ENCODE results near the gene STK38L.

STK38L gene

DNA sequence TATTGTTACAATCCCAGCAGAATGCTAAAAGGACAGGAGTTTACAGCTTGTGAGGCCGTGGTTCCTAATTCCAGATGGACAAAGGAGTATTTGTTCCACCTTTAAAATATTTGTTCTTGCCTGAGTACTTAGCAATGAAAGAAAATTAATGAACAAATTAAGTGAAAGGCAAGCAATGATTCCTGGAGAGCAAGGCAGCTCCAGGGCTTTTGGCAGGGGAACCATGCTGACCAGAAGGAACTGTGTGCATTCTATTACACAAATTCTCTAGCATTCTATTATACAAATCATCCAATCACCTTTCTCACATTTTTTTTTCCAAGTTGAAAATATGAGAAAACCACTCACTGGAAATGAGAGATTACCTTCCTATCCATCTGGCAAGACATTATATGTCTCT, 86.8 kb downstream of the STK38L start:
- H4K8ac ChIP-seq (ENCODE audit: low read depth, low read length): no peak overlapping the region
- no peak overlapping the region for H4K5ac ChIP-seq (ENCODE audit: low read length)
- H3K79me1 ChIP-seq (ENCODE audit: low read length): no peaks in the 10 kb centered on the region
- no peaks in the 10 kb centered on the region for H3K79me2 ChIP-seq (ENCODE audit: control insufficient read depth, insufficient read depth, low read length)
- no peak overlapping the region for H3K4me3 ChIP-seq (ENCODE audit: low read length)
- DNase-seq: no peak
- no peak overlapping the region for H3K56ac ChIP-seq (ENCODE audit: low read length)
- H3K27me3 ChIP-seq (ENCODE audit: insufficient read depth, low read length, poor library complexity): no peaks in the 10 kb centered on the region
- WGBS (ENCODE audit: extremely low coverage, insufficient coverage, low lambda C conversion rate): no CpG with 5 or more reads among the region's 1 CpG
- no peak overlapping the region for H3K4ac ChIP-seq (ENCODE audit: low read depth, low read length)
- no peak overlapping the region for H2BK5ac ChIP-seq (ENCODE audit: low read length)
- no peak overlapping the region for H3K27ac ChIP-seq (ENCODE audit: low read depth, low read length)
- no peak overlapping the region for H3K18ac ChIP-seq (ENCODE audit: low read length)
- H2AK5ac ChIP-seq (ENCODE audit: low read length): no peak overlapping the region
- no peak overlapping the region for H2BK120ac ChIP-seq (ENCODE audit: low read depth, low read length)
- no peaks in the 10 kb centered on the region for H3K4me1 ChIP-seq (ENCODE audit: control insufficient read depth, low read depth, low read length)
- H3K9ac ChIP-seq (ENCODE audit: low read length): no peak overlapping the region
- H3K23ac ChIP-seq (ENCODE audit: low read length): no peak overlapping the region
- no peak overlapping the region for H2BK15ac ChIP-seq (replicated peaks; ENCODE audit: low read depth)
- H3K4me2 ChIP-seq (ENCODE audit: low read length): no peak overlapping the region
- no peaks in the 10 kb centered on the region for H3K36me3 ChIP-seq (ENCODE audit: control insufficient read depth, insufficient read depth, low read length)

DNA sequence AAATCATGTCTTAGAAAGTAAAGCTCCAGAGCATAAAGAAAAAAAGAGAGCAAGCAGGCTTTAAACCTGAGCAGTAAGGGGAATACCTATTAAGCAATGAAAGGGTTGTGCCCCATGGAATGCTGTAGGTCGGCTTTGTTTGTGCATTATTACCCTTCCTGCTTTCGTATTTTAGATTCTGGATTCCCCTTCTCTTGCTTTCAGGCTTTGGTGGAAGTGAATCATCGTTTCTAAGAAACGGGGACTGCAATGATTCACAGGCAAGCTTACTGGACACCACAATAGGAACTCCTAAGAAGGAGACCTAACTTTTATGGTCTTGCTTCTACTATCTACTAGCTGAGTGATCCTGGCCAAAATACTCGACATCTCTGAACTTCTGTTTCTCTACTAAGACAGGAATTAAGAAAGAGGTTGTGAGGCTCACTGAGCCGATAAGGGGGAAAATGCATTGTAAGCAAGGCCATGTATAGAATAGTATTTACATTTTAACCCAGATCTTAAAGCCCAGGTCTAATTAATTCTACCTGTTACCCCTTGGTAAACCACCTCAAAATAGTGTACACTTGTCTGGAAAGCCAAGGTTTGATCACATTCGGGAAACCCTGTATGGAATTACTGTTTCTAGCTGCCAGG, 87.3 kb downstream of the STK38L start:
- Histone ChIP-seq H4K5ac (ENCODE audit: low read length) (no peak overlapping the region), H2BK15ac (replicated peaks; ENCODE audit: low read depth) (no peak overlapping the region), H3K36me3 (ENCODE audit: control insufficient read depth, insufficient read depth, low read length) (no peaks in the 10 kb centered on the region), H3K4me3 (ENCODE audit: low read length) (no peak overlapping the region), H3K4me1 (ENCODE audit: control insufficient read depth, low read depth, low read length) (no peaks in the 10 kb centered on the region), H3K23ac (ENCODE audit: low read length) (no peak overlapping the region), H3K4ac (ENCODE audit: low read depth, low read length) (no peak overlapping the region), H2BK120ac (ENCODE audit: low read depth, low read length) (no peak overlapping the region), H3K9ac (ENCODE audit: low read length) (no peak overlapping the region), H3K56ac (ENCODE audit: low read length) (no peak overlapping the region), H3K18ac (ENCODE audit: low read length) (no peak overlapping the region), H2AK5ac (ENCODE audit: low read length) (no peak overlapping the region), H3K79me1 (ENCODE audit: low read length) (no peaks in the 10 kb centered on the region), H3K27ac (ENCODE audit: low read depth, low read length) (no peak overlapping the region), H2BK5ac (ENCODE audit: low read length) (no peak overlapping the region), H3K79me2 (ENCODE audit: control insufficient read depth, insufficient read depth, low read length) (no peaks in the 10 kb centered on the region), H3K27me3 (ENCODE audit: insufficient read depth, low read length, poor library complexity) (no peaks in the 10 kb centered on the region), H3K4me2 (ENCODE audit: low read length) (no peak overlapping the region), H4K8ac (ENCODE audit: low read depth, low read length) (no peak overlapping the region)
- no peak for DNase-seq
- no CpG with 5 or more reads among the region's 7 CpGs for WGBS (ENCODE audit: extremely low coverage, insufficient coverage, low lambda C conversion rate)

DNA sequence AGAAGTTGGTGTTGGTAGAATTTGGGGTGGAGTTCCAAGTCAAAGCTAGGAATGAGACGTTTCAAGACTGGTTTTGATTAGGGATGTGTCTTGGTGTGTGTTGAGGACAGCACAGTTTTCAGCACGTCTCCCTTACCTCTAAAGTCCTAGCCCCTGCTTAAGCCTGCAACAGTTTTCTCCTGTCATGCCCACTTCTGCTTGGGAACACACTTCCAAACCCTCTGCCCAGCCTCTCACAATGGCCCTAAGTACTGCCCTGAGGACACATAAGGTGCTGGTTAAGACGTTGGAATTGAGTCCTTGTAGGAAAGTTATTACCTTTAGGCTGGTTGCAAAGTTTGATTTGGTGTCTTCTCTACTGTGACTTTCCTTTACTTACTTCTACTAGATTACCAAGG, 87.8 kb downstream of the STK38L start:
- Histone ChIP-seq H3K23ac (ENCODE audit: low read length) (no peak overlapping the region), H3K18ac (ENCODE audit: low read length) (no peak overlapping the region), H3K4ac (ENCODE audit: low read depth, low read length) (no peak overlapping the region), H2BK120ac (ENCODE audit: low read depth, low read length) (no peak overlapping the region), H3K56ac (ENCODE audit: low read length) (peak overlapping the region; percentile 77), H3K79me2 (ENCODE audit: control insufficient read depth, insufficient read depth, low read length) (no peaks in the 10 kb centered on the region), H4K8ac (ENCODE audit: low read depth, low read length) (no peak overlapping the region), H3K4me1 (ENCODE audit: control insufficient read depth, low read depth, low read length) (no peaks in the 10 kb centered on the region), H2BK15ac (replicated peaks; ENCODE audit: low read depth) (no peak overlapping the region), H2AK5ac (ENCODE audit: low read length) (no peak overlapping the region), H3K27ac (ENCODE audit: low read depth, low read length) (no peak overlapping the region), H3K9ac (ENCODE audit: low read length) (no peak overlapping the region), H4K5ac (ENCODE audit: low read length) (no peak overlapping the region), H3K79me1 (ENCODE audit: low read length) (no peaks in the 10 kb centered on the region), H3K4me2 (ENCODE audit: low read length) (peak overlapping the region; percentile 79), H3K36me3 (ENCODE audit: control insufficient read depth, insufficient read depth, low read length) (no peaks in the 10 kb centered on the region), H3K4me3 (ENCODE audit: low read length) (no peak overlapping the region), H2BK5ac (ENCODE audit: low read length) (no peak overlapping the region), H3K27me3 (ENCODE audit: insufficient read depth, low read length, poor library complexity) (no peaks in the 10 kb centered on the region)
- no peak for DNase-seq
- WGBS (ENCODE audit: extremely low coverage, insufficient coverage, low lambda C conversion rate): no CpG with 5 or more reads among the region's 3 CpGs

DNA sequence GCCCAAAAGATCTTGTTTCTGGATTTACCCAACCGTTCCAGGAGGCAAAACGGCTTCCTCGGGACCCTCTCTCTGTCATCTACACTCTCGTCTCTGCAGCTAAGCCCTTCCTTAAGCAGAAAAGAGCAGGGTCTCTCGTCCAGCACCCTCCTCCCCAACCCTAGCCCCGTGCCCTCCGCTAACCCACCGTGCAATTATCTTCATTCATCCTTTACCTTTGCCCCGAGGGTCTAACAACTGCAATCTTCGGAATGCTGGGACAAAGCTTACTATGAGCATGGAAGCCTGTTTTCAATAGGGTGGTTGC, 88.3 kb downstream of the STK38L start:
- H3K36me3 ChIP-seq (ENCODE audit: control insufficient read depth, insufficient read depth, low read length): no peaks in the 10 kb centered on the region
- H3K27me3 ChIP-seq (ENCODE audit: insufficient read depth, low read length, poor library complexity): no peaks in the 10 kb centered on the region
- H4K5ac ChIP-seq (ENCODE audit: low read length): no peak overlapping the region
- H3K4ac ChIP-seq (ENCODE audit: low read depth, low read length): no peak overlapping the region
- no peaks in the 10 kb centered on the region for H3K79me2 ChIP-seq (ENCODE audit: control insufficient read depth, insufficient read depth, low read length)
- H4K8ac ChIP-seq (ENCODE audit: low read depth, low read length): no peak overlapping the region
- H3K27ac ChIP-seq (ENCODE audit: low read depth, low read length): no peak overlapping the region
- H3K4me2 ChIP-seq (ENCODE audit: low read length): peak overlapping the region; percentile 79
- no peak overlapping the region for H2BK120ac ChIP-seq (ENCODE audit: low read depth, low read length)
- peak overlapping the region; percentile 71 for H3K9ac ChIP-seq (ENCODE audit: low read length)
- no peak overlapping the region for H2BK5ac ChIP-seq (ENCODE audit: low read length)
- H3K4me3 ChIP-seq (ENCODE audit: low read length): peak overlapping the region; percentile 37
- no peak overlapping the region for H3K18ac ChIP-seq (ENCODE audit: low read length)
- H3K4me1 ChIP-seq (ENCODE audit: control insufficient read depth, low read depth, low read length): no peaks in the 10 kb centered on the region
- peak overlapping the region; percentile 77 for H3K56ac ChIP-seq (ENCODE audit: low read length)
- no peak for DNase-seq
- no peak overlapping the region for H3K23ac ChIP-seq (ENCODE audit: low read length)
- no peak overlapping the region for H2BK15ac ChIP-seq (replicated peaks; ENCODE audit: low read depth)
- H2AK5ac ChIP-seq (ENCODE audit: low read length): no peak overlapping the region
- no peaks in the 10 kb centered on the region for H3K79me1 ChIP-seq (ENCODE audit: low read length)
- no CpG with 5 or more reads among the region's 10 CpGs for WGBS (ENCODE audit: extremely low coverage, insufficient coverage, low lambda C conversion rate)

DNA sequence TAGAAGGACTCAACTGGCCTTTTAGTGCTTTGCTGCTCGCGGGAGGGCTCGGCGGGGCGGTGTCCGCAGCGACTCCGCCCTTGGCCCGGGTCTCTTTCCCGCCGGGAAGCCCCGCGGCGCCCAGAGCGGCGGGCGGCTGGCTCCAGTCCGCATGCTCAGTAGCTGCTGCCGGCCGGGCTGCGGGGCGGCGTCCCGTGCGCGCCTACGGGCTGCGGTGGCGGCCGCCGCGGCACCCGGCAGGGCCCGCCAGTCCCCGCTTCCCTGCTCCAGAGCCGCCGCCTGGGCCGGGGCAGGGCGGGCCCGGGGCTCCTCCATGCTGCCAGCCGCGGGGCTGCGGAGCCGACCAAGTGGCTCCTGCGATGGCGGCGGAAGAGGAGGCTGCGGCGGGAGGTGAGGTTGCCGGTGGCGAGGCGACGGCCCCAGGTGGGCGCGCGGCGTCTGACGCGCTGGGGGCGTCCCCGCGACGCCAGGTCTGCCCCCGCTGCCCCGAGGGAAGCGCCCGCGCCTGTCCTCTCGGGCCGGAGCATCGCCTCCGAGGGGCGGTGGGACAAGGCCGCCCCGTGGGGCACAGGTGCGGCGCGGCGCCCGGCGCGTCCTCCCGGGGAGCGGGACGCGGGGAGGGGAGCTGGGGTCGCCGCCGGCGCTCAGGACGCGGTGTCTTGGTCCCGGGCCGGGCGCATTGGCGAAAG, 88.8 kb downstream of the STK38L start, which contains the start of gene BMAL2:
BMAL2 (plus strand) TSS at position 123 of the 689 bp plus-strand sequence; CDS start at position 360, 237 bp downstream.
- DNase-seq: peak; percentile 69

More for the DNA sequence above, 88.8 kb downstream of the STK38L start, which contains the start of gene BMAL2:
- Histone ChIP-seq H3K9ac (ENCODE audit: low read length) (peak within 1 kb of the TSS; percentile 71), H3K4me2 (ENCODE audit: low read length) (peak within 1 kb of the TSS; percentile 79), H3K18ac (ENCODE audit: low read length) (peak within 1 kb of the TSS; percentile 64), H3K27me3 (ENCODE audit: insufficient read depth, low read length, poor library complexity) (no peaks in the 10 kb centered on the region), H2BK15ac (replicated peaks; ENCODE audit: low read depth) (no peak within 1 kb of the TSS), H3K4ac (ENCODE audit: low read depth, low read length) (peak within 1 kb of the TSS; percentile 48), H3K79me2 (ENCODE audit: control insufficient read depth, insufficient read depth, low read length) (no peaks in the 10 kb centered on the region), H3K4me1 (ENCODE audit: control insufficient read depth, low read depth, low read length) (no peaks in the 10 kb centered on the region), H3K56ac (ENCODE audit: low read length) (peak within 1 kb of the TSS; percentile 77), H2BK5ac (ENCODE audit: low read length) (no peak within 1 kb of the TSS), H3K79me1 (ENCODE audit: low read length) (no peaks in the 10 kb centered on the region), H3K36me3 (ENCODE audit: control insufficient read depth, insufficient read depth, low read length) (no peaks in the 10 kb centered on the region), H3K4me3 (ENCODE audit: low read length) (peak within 1 kb of the TSS; percentile 39), H3K27ac (ENCODE audit: low read depth, low read length) (no peak within 1 kb of the TSS), H2AK5ac (ENCODE audit: low read length) (no peak within 1 kb of the TSS), H4K8ac (ENCODE audit: low read depth, low read length) (no peak within 1 kb of the TSS), H2BK120ac (ENCODE audit: low read depth, low read length) (no peak within 1 kb of the TSS), H3K23ac (ENCODE audit: low read length) (no peak within 1 kb of the TSS), H4K5ac (ENCODE audit: low read length) (no peak within 1 kb of the TSS)
- WGBS (ENCODE audit: extremely low coverage, insufficient coverage, low lambda C conversion rate): no CpG with 5 or more reads among the region's 96 CpGs
